ENCODE data around the gene TRIP13. TPM values are rescaled to one million over a fixed set of nuclear protein-coding genes. Genes with fewer than 3 reads are reported as not detected.

The TRIP13 gene
- total and polyA plus RNA-seq, 9 of the 15 experiments (the other 6 are each of a cell fraction or from before 2014, with no cell fraction given), result 24.1 to 116 (median 53.2) TPM

GRCh38 chr5:963673-964531 lies 71.2 kb downstream of the TRIP13 start (continued):
- TF ChIP-seq YBX1 (IDR thresholded peaks at IDR 0.05), result no peak
- no peak for TF ChIP-seq KAT2B (IDR thresholded peaks at IDR 0.05; ENCODE audit: low read depth, low read length)
- no peak for TF ChIP-seq ZFP91 (CRISPR knock-in tag; IDR thresholded peaks at IDR 0.05)
- TF ChIP-seq DLX4 (CRISPR knock-in tag; IDR thresholded peaks at IDR 0.05), result no peak
- TF ChIP-seq SAFB (IDR thresholded peaks at IDR 0.05; ENCODE audit: borderline replicate concordance, low read depth, low read length), result no peak
- TF ChIP-seq TEAD4 (IDR thresholded peaks at IDR 0.05; ENCODE audit: low read length), result peak; percentile 63; the same call in 1 of the 2 replicates
- no peak for TF ChIP-seq TEAD4 (CRISPR knock-in tag; IDR thresholded peaks at IDR 0.05; ENCODE audit: borderline replicate concordance)
- no peak for TF ChIP-seq CHD2 (IDR thresholded peaks at IDR 0.05; ENCODE audit: low read depth, low read length)
- no peak for TF ChIP-seq POLR2B (IDR thresholded peaks at IDR 0.05; ENCODE audit: low read depth, partially characterized antibody)
- TF ChIP-seq ZFP1 (CRISPR knock-in tag; IDR thresholded peaks at IDR 0.05), result no peak
- TF ChIP-seq, protein P1, sequence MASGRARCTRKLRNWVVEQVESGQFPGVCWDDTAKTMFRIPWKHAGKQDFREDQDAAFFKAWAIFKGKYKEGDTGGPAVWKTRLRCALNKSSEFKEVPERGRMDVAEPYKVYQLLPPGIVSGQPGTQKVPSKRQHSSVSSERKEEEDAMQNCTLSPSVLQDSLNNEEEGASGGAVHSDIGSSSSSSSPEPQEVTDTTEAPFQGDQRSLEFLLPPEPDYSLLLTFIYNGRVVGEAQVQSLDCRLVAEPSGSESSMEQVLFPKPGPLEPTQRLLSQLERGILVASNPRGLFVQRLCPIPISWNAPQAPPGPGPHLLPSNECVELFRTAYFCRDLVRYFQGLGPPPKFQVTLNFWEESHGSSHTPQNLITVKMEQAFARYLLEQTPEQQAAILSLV (tag; IDR thresholded peaks at IDR 0.05), result no peak
- TF ChIP-seq ATF2 (CRISPR knock-in tag; IDR thresholded peaks at IDR 0.05), result no peak
- no peak for TF ChIP-seq ZNF3 (CRISPR knock-in tag; IDR thresholded peaks at IDR 0.05)
- no peak for TF ChIP-seq PHF20 (IDR thresholded peaks at IDR 0.05; ENCODE audit: partially characterized antibody)
- TF ChIP-seq PPARD (CRISPR knock-in tag; IDR thresholded peaks at IDR 0.05), result no peak
- no peak for TF ChIP-seq MAFK (IDR thresholded peaks at IDR 0.05; ENCODE audit: low read length)
- TF ChIP-seq FOXA1 (IDR thresholded peaks at IDR 0.05; ENCODE audit: borderline replicate concordance), result no peak
- TF ChIP-seq POLR2AphosphoS2 (IDR thresholded peaks at IDR 0.05; ENCODE audit: low read length), result no peak
- TF ChIP-seq L3MBTL2 (IDR thresholded peaks at IDR 0.05), result peak; percentile 81
- TF ChIP-seq ZNF184 (CRISPR knock-in tag; IDR thresholded peaks at IDR 0.05), result no peak
- TF ChIP-seq SIN3B (IDR thresholded peaks at IDR 0.05; ENCODE audit: low read depth), result no peak
- TF ChIP-seq CSDE1 (IDR thresholded peaks at IDR 0.05), result no peak
- TF ChIP-seq ZNF431 (CRISPR knock-in tag; IDR thresholded peaks at IDR 0.05), result no peak
- TF ChIP-seq PCBP2 (IDR thresholded peaks at IDR 0.05; ENCODE audit: low read depth, low read length, poor library complexity, severe bottlenecking), result no peak
- no peak for TF ChIP-seq RB1 (IDR thresholded peaks at IDR 0.05; ENCODE audit: low read depth)
- no peak for TF ChIP-seq KLF1 (tag; IDR thresholded peaks at IDR 0.05)
- no peak for TF ChIP-seq SREBF1 (IDR thresholded peaks at IDR 0.05; ENCODE audit: borderline replicate concordance, low read depth, low read length)

Measured in K562 (cell line).